ENCODE data around the gene TRMU.

GRCh38 chr22:46397951-46398350 lies 62.4 kb downstream of the TRMU start:
- TF ChIP-seq CTCF (conservative IDR thresholded peaks at IDR 0.05; ENCODE audit: low read depth, low read length) = no peak
- TF ChIP-seq RCOR1 (IDR thresholded peaks at IDR 0.05; ENCODE audit: insufficient replicate concordance, low read length) = no peak
